ENCODE results near the gene TTC39B. TPM values are rescaled to one million over a fixed set of nuclear protein-coding genes. Genes with fewer than 3 reads are reported as not detected.

TTC39B gene
- total and polyA plus RNA-seq, 2 donors, result 9.4 to 10.6 TPM

DNA sequence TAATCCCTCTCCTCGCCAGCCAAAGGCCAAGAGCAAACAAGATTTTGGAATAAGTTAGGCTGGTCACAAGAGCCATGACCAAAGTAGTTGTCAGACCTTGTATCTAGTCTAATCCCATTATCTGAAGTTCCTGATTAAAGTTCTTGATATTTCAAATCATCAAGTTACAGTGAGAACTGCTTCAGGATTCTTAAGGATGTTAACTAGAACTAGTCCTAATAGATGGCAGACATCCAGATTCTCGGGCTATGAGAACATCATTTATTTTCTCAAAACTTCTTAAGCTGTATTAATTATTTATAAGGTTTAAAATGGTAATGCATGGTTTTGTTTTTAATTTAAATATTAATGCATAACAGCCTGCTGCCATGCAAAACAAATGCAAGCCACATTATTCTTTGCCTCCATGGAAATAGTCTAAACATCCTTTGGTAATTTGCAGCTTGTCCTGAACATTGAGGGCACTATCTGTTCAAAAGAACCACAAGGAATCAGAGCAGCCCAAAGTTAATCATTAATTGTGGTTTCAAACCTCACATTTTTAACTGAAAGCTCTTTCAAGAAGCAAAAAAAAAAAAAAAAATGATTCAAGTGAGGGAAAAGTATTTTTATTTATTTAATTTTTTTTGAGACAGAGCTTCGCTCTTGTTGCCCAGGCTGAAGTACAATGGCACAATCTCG lies 95.1 kb downstream of the TTC39B start:
- Histone ChIP-seq H3K36me3 (ENCODE audit: control insufficient read depth in 2 of 2, insufficient read depth in 2 of 2, low read length in 1 of 2) (no peaks in the 10 kb centered on the region), H3K27ac (ENCODE audit: low read depth in 1 of 2, low read length in 1 of 2) (no peak overlapping the region), H3K27me3 (ENCODE audit: control insufficient read depth in 2 of 2, insufficient read depth in 1 of 2, low read length in 1 of 2) (no peaks in the 10 kb centered on the region), H3K9me3 (ENCODE audit: control insufficient read depth in 2 of 2, insufficient read depth in 1 of 2, low read length in 1 of 2) (no peaks in the 10 kb centered on the region), H3K4me1 (ENCODE audit: control insufficient read depth in 2 of 2, insufficient read depth in 2 of 2, low read length in 2 of 2) (no peaks in the 10 kb centered on the region), H3K4me3 (ENCODE audit: low read length in 2 of 2) (no peak overlapping the region)
- no peak for DNase-seq (ENCODE audit: low read depth in 6 of 9, low spot score in 9 of 9)
- 95% methylated on average over 4 of the region's 4 CpGs for WGBS

DNA sequence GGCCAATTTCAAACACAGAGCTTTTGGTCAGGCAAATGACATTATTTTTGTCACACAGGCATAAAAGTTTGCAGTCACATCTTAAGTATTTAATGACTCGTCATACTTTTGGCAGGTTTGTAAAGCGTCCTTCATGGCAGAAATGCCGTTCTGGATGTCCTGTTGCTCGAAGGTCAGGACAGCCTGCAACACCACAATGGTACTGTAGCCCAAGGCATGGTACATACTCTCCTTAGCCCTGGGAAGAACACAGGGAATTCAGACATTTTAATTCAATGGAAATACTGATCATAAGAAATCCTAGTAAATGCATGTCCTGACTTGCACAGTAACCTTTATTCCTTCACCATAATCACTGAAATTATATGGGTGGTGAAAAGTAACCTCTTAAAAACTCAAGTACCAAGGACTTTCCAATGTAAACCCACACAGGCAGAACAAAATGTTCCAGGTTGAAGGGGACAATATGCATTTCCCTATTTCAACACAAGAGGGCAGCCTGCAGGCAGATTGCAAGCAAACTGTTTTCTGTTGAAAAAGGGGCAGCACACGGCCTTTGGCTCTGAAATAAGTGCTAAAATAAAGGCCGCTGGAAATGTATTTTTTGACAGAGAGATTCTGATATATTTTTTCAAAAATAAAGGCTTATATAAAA lies 95.7 kb downstream of the TTC39B start:
- 70% methylated on average over 6 of the region's 6 CpGs for WGBS
- Histone ChIP-seq H3K27me3 (ENCODE audit: control insufficient read depth in 2 of 2, insufficient read depth in 1 of 2, low read length in 1 of 2) (no peaks in the 10 kb centered on the region), H3K4me1 (ENCODE audit: control insufficient read depth in 2 of 2, insufficient read depth in 2 of 2, low read length in 2 of 2) (no peaks in the 10 kb centered on the region), H3K4me3 (ENCODE audit: low read length in 2 of 2) (no peak overlapping the region), H3K27ac (ENCODE audit: low read depth in 1 of 2, low read length in 1 of 2) (no peak overlapping the region), H3K9me3 (ENCODE audit: control insufficient read depth in 2 of 2, insufficient read depth in 1 of 2, low read length in 1 of 2) (no peaks in the 10 kb centered on the region), H3K36me3 (ENCODE audit: control insufficient read depth in 2 of 2, insufficient read depth in 2 of 2, low read length in 1 of 2) (no peaks in the 10 kb centered on the region)
- peak; percentile 37 to 84 (median 57) for DNase-seq (ENCODE audit: low read depth in 6 of 9, low spot score in 9 of 9)

DNA sequence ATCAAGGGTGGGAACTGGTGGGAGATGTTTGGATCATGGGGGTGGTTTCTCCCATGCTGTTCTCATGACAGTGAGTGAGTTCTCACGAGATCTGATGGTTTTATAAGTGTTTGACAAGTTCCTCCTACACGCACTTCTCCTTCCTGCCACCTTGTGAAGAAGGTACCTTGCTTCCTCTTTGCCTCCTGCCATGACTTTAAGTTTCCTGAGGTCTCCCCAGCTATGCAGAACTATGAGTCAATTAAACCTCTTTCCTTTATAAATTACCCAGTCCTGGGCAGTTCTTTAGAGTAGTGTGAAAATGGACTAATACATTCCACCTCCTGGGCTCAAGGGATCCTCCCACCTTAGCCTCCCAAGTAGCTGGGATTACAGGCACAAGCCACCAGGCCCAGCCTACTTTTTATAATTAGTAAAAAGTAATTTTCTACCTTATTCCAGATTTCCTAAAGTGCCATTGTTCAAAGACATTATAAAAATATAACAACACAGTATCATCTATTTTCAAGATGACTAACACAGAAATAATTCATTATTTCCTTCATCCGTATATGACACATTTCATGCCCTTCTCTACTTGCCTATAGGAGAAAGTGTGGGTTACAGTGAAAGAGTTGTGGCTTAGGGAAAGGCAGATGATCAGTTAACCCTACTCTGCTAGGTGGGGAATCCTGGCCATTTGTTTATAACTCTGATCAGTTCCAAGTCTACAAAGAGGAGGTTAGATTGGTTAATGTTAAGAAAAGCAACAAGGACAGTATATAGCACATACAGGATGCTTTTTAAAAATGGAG lies 99.9 kb downstream of the TTC39B start:
- DNase-seq (ENCODE audit: low read depth in 6 of 9, low spot score in 9 of 9), result no peak
- Histone ChIP-seq H3K36me3 (ENCODE audit: control insufficient read depth in 2 of 2, insufficient read depth in 2 of 2, low read length in 1 of 2) (no peaks in the 10 kb centered on the region), H3K27me3 (ENCODE audit: control insufficient read depth in 2 of 2, insufficient read depth in 1 of 2, low read length in 1 of 2) (no peaks in the 10 kb centered on the region), H3K9me3 (ENCODE audit: control insufficient read depth in 2 of 2, insufficient read depth in 1 of 2, low read length in 1 of 2) (no peaks in the 10 kb centered on the region), H3K27ac (ENCODE audit: low read depth in 1 of 2, low read length in 1 of 2) (no peak overlapping the region), H3K4me1 (ENCODE audit: control insufficient read depth in 2 of 2, insufficient read depth in 2 of 2, low read length in 2 of 2) (no peaks in the 10 kb centered on the region), H3K4me3 (ENCODE audit: low read length in 2 of 2) (no peak overlapping the region)
- 79% methylated on average over 3 of the region's 3 CpGs for WGBS

DNA sequence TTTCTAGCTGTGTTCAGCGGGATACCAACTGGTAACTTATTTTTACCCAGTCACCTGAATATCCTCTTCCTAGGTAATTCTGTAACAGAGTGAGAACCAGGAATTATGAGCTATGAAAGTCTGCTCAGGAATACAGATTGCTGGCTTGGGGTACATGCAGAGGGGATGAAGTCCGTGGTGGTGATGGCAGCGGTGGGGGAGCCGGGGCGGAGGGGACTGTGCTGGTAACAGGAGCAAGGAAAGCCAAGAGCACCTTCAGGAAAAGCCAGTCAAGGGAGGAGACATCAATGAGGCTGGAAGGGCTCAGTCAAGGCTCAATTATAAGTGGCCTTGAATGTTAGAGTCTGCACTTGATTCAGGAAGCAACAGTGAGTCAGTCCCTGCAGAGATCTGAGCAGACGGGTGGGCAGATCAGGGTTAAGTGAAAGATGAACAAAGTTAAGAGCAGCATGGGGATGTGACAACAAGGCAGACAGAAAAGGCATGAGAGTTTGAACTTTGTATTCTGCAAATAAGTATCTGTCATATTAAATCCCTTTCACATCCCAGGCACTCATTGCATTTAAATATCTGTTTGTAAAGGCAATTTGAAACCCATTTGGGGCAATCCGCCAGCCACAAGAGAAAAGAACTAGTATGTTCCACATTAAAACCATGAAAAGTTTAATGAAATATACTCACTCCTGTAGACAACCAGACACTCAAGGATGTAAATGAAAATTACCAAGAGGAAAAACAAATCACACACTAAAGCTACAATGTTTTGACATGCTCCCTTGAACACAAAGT lies 101.2 kb downstream of the TTC39B start:
- 98% methylated on average over 7 of the region's 7 CpGs for WGBS
- no peak overlapping the region for H3K4me3 ChIP-seq (ENCODE audit: low read length in 2 of 2)
- H3K9me3 ChIP-seq (ENCODE audit: control insufficient read depth in 2 of 2, insufficient read depth in 1 of 2, low read length in 1 of 2), result no peaks in the 10 kb centered on the region
- H3K36me3 ChIP-seq (ENCODE audit: control insufficient read depth in 2 of 2, insufficient read depth in 2 of 2, low read length in 1 of 2), result no peaks in the 10 kb centered on the region
- DNase-seq (ENCODE audit: low read depth in 6 of 9, low spot score in 9 of 9), result no peak
- no peaks in the 10 kb centered on the region for H3K4me1 ChIP-seq (ENCODE audit: control insufficient read depth in 2 of 2, insufficient read depth in 2 of 2, low read length in 2 of 2)
- H3K27me3 ChIP-seq (ENCODE audit: control insufficient read depth in 2 of 2, insufficient read depth in 1 of 2, low read length in 1 of 2), result no peaks in the 10 kb centered on the region
- no peak overlapping the region for H3K27ac ChIP-seq (ENCODE audit: low read depth in 1 of 2, low read length in 1 of 2)

DNA sequence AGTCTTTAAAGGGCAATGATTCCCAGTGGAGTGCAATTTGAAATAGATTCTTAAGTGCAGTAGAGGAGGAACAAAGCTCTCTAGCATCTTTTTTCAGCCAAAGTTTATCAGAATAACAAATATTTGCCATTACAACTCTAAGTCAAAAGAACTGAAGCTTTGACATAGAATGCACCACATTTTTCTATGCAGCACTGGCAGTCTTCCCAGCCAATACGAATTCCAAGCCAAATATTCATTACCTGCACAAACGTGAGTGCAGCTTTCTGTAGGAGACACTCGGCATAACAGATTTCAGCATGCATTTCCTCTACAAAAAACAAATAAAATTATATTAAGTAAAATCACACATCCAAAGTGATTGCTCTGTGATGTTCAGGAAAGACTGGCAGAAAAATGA lies 103.4 kb downstream of the TTC39B start:
- Histone ChIP-seq H3K4me1 (ENCODE audit: control insufficient read depth in 2 of 2, insufficient read depth in 2 of 2, low read length in 2 of 2) (no peaks in the 10 kb centered on the region), H3K9me3 (ENCODE audit: control insufficient read depth in 2 of 2, insufficient read depth in 1 of 2, low read length in 1 of 2) (no peaks in the 10 kb centered on the region), H3K36me3 (ENCODE audit: control insufficient read depth in 2 of 2, insufficient read depth in 2 of 2, low read length in 1 of 2) (no peaks in the 10 kb centered on the region), H3K27me3 (ENCODE audit: control insufficient read depth in 2 of 2, insufficient read depth in 1 of 2, low read length in 1 of 2) (no peaks in the 10 kb centered on the region), H3K4me3 (ENCODE audit: low read length in 2 of 2) (no peak overlapping the region), H3K27ac (ENCODE audit: low read depth in 1 of 2, low read length in 1 of 2) (no peak overlapping the region)
- 91% methylated on average over 3 of the region's 3 CpGs for WGBS
- DNase-seq (ENCODE audit: low read depth in 6 of 9, low spot score in 9 of 9), result no peak

DNA sequence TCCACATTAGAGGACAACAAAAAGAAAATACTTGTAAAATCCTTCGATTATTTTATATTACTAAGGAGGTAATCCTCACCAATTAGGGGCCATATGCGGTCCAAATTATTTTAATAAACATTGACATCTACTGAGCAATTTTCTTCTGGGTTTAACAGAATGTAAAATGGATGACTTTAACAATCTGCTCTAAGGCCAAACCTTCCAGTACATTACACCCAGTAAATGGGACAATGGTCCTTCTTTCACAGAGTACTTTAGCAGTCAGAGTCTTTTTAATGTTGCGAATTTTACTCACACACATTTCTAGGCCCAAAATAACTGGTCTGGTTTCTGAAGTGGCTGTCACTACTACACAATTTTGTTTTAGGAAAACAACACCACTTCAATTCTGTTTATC lies 106.9 kb downstream of the TTC39B start:
- no peak overlapping the region for H3K27ac ChIP-seq (ENCODE audit: low read depth in 1 of 2, low read length in 1 of 2)
- H3K4me3 ChIP-seq (ENCODE audit: low read length in 2 of 2), result no peak overlapping the region
- no peaks in the 10 kb centered on the region for H3K9me3 ChIP-seq (ENCODE audit: control insufficient read depth in 2 of 2, insufficient read depth in 1 of 2, low read length in 1 of 2)
- H3K36me3 ChIP-seq (ENCODE audit: control insufficient read depth in 2 of 2, insufficient read depth in 2 of 2, low read length in 1 of 2), result no peaks in the 10 kb centered on the region
- WGBS, result 98% methylated on average over 3 of the region's 3 CpGs
- H3K4me1 ChIP-seq (ENCODE audit: control insufficient read depth in 2 of 2, insufficient read depth in 2 of 2, low read length in 2 of 2), result no peaks in the 10 kb centered on the region
- no peak for DNase-seq (ENCODE audit: low read depth in 6 of 9, low spot score in 9 of 9)
- no peaks in the 10 kb centered on the region for H3K27me3 ChIP-seq (ENCODE audit: control insufficient read depth in 2 of 2, insufficient read depth in 1 of 2, low read length in 1 of 2)

DNA sequence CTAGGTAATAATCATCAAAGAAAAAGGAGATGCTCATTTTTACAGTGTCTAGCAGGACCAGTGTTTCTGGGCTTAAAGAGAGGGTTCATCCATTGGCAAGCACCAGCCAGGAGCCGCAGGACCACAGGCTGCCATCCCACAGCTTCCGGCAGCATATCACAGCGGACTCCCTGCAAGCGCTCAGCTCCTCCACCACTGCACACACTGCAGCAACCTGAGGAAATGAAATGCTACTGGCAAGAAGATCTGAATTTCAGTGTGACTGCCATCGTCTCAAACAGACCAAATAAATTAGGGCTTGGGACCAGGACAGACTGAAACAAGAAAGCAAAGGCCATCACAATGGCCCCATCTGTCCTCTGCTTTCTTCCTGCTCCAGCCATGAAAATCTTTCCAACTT lies 114.2 kb downstream of the TTC39B start:
- DNase-seq (ENCODE audit: low read depth in 6 of 9, low spot score in 9 of 9), result no peak
- Histone ChIP-seq H3K9me3 (ENCODE audit: control insufficient read depth in 2 of 2, insufficient read depth in 1 of 2, low read length in 1 of 2) (no peaks in the 10 kb centered on the region), H3K4me1 (ENCODE audit: control insufficient read depth in 2 of 2, insufficient read depth in 2 of 2, low read length in 2 of 2) (peaks cover 2 to 3% of the 10 kb centered on the region in 2 donors), H3K27me3 (ENCODE audit: control insufficient read depth in 2 of 2, insufficient read depth in 1 of 2, low read length in 1 of 2) (no peaks in the 10 kb centered on the region), H3K4me3 (ENCODE audit: low read length in 2 of 2) (no peak overlapping the region), H3K36me3 (ENCODE audit: control insufficient read depth in 2 of 2, insufficient read depth in 2 of 2, low read length in 1 of 2) (no peaks in the 10 kb centered on the region), H3K27ac (ENCODE audit: low read depth in 1 of 2, low read length in 1 of 2) (no peak overlapping the region)
- WGBS, result 98% methylated on average over 5 of the region's 5 CpGs

DNA sequence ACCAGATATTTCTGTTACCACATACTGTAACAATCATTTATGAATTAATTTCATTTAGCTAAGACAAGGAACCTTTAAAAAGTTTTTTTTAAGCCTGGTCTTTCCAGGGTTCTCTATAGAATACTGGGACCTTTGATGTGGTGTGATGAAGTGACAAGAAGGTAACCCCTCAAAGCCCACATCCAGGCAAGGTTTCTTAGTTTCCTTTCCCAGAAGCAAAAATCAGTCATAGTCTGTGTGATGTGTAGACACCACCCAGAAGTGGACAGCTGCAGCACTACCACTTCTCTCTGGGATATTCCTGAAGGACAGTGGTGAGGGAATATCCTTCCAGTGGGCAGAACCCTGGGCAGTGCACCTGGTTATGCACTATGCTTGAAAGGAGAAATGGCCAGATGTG lies 115.6 kb downstream of the TTC39B start:
- DNase-seq (ENCODE audit: low read depth in 6 of 9, low spot score in 9 of 9), result peak in 2 of 9 donors; percentile 6 to 46
- Histone ChIP-seq H3K4me3 (ENCODE audit: low read length in 2 of 2) (no peak overlapping the region), H3K4me1 (ENCODE audit: control insufficient read depth in 2 of 2, insufficient read depth in 2 of 2, low read length in 2 of 2) (peaks cover 2 to 3% of the 10 kb centered on the region in 2 donors), H3K36me3 (ENCODE audit: control insufficient read depth in 2 of 2, insufficient read depth in 2 of 2, low read length in 1 of 2) (no peaks in the 10 kb centered on the region), H3K27ac (ENCODE audit: low read depth in 1 of 2, low read length in 1 of 2) (no peak overlapping the region), H3K9me3 (ENCODE audit: control insufficient read depth in 2 of 2, insufficient read depth in 1 of 2, low read length in 1 of 2) (no peaks in the 10 kb centered on the region), H3K27me3 (ENCODE audit: control insufficient read depth in 2 of 2, insufficient read depth in 1 of 2, low read length in 1 of 2) (no peaks in the 10 kb centered on the region)
